Spleen (tissue), 11 donors: ENCODE data around the gene SNW1. TPM values are rescaled to one million over a fixed set of nuclear protein-coding genes. Genes with fewer than 3 reads are reported as not detected.

Experiments used
- DNase-seq: peaks from one replicate; pipeline ENCODE4 v3.0.0-alpha.2; 2020
- H3K27ac ChIP-seq, 8 donors: fragments of 200-600 bp; sonication (generic) in 7 of 8; 1 replicate in 4 of 8; 2 replicates in 4 of 8; pipeline versions ENCODE4 v1.5.0 to v1.8.0; 2016 to 2021; ENCODE audit warnings: inconsistent platforms in 4 of 8, mild to moderate bottlenecking in 4 of 8, moderate library complexity in 1 of 8
- H3K27me3 ChIP-seq, 7 donors: fragments of 200-600 bp; sonication (generic) in 6 of 7; replicated peaks in 1 of 7; 1 replicate in 4 of 7; 2 replicates in 3 of 7; pipeline versions ENCODE4 v1.5.0 to v1.8.0; 2016 to 2021; ENCODE audit warnings: inconsistent platforms in 3 of 7, mild to moderate bottlenecking in 1 of 7
- H3K36me3 ChIP-seq, 6 donors: fragments of 200-600 bp; sonication (generic) in 5 of 6; 1 replicate in 4 of 6; 2 replicates in 2 of 6; pipeline versions ENCODE4 v1.5.0 to v1.8.0; 2016 to 2021; ENCODE audit warnings: inconsistent platforms in 2 of 6
- H3K4me1 ChIP-seq, 6 donors: fragments of 200-600 bp; sonication (generic) in 5 of 6; 1 replicate in 3 of 6; 2 replicates in 3 of 6; pipeline versions ENCODE4 v1.5.0 to v1.8.0; 2016 to 2021; ENCODE audit warnings: inconsistent platforms in 3 of 6
- H3K4me3 ChIP-seq, 8 donors: fragments of 200-600 bp; sonication (generic) in 7 of 8; 1 replicate in 4 of 8; 2 replicates in 4 of 8; pipeline versions ENCODE4 v1.5.0 to v1.8.0; 2016 to 2021; ENCODE audit warnings: inconsistent platforms in 4 of 8, mild to moderate bottlenecking in 4 of 8, moderate library complexity in 2 of 8
- H3K9me3 ChIP-seq, 8 donors: fragments of 200-600 bp; sonication (generic) in 7 of 8; 1 replicate in 4 of 8; 2 replicates in 4 of 8; pipeline versions ENCODE4 v1.5.0 to v1.8.0; 2016 to 2021; ENCODE audit warnings: inconsistent platforms in 4 of 8
- POLR2A ChIP-seq, 3 donors: fragments of 450-650 bp; IDR thresholded peaks; one replicate each; pipeline ENCODE4 v1.5.1; 2017; ENCODE audit warnings: antibody characterized with exemption in 3 of 3, mild to moderate bottlenecking in 1 of 3
- POLR2AphosphoS5 ChIP-seq, 3 donors: sonication (generic); formaldehyde crosslinking; IDR thresholded peaks; one replicate each; pipeline ENCODE4 v1.5.1; 2017; ENCODE audit warnings: antibody characterized with exemption in 3 of 3
- WGBS, 5 donors: extraction: QIAGEN DNeasy Blood & Tissue Kit in 3 of 5; methylation state at CpG; one replicate each; pipeline versions ENCODE4 v1.1.5 to v1.1.7; 2013 to 2018; 5-methylcytosine and 5-hydroxymethylcytosine counted together
- intact Hi-C: fragments of 100-400 bp; cut with DNase I; formaldehyde crosslinking; loops from one replicate; pipeline ENCODE4 v1.15.0; 2023; ENCODE audit warnings: low total_unique reads
- polyA plus RNA-seq, 3 donors: library from polyadenylated mRNA; stranded (reverse); fragments of 200-250 nt; gene quantifications; one replicate each; pipeline ENCODE4 v1.2.1, GENCODE V29; 2013
- total RNA-seq, 7 donors: library from RNA; depleted of rRNA in 3 of 7; stranded (reverse); fragments of >200 nt in 3 of 7; fragmentation: NEBNext Ultra II Directional in 4 of 7; extraction: Animal tissue kit (Norgen Biotek cat#: 25700) in 4 of 7; gene quantifications; one replicate each; pipeline versions ENCODE4 v1.1.0 to v1.2.1, GENCODE V29; 2016 to 2021
- TF ChIP-seq, protein P1 (sequence below), 11 experiments: fragments of 200-600 bp in 7 of 11; fragments of 450-650 bp in 4 of 11; sonication (generic) in 4 of 11; IDR thresholded peaks in 8 of 11; conservative IDR thresholded peaks in 3 of 11; 1 replicate in 7 of 11; 2 replicates in 4 of 11; pipeline versions ENCODE4 v1.4.0 to v1.8.0; 2016 to 2021; ENCODE audit warnings: antibody characterized with exemption in 11 of 11, inconsistent platforms in 4 of 11, mild to moderate bottlenecking in 1 of 11
- donor health status: healthy with polysubstance abuse.
- donor health status: DM: no; HTN: no; CAD: no; lungs with moderate emphysema.
- donor health status: DM: no; HTN: no; CAD: no.
- donor health status: Bipolar disorder and iron deficiency.
- donor health status: healthy.
- donor health status: DM: no; HTN: no; CAD: no.
- donor health status: DM: yes; HTN: yes; CAD: no.

The SNW1 gene
- total and polyA plus RNA-seq, 10 donors: 35.2 to 77.3 (median 54.5) TPM

DNA sequence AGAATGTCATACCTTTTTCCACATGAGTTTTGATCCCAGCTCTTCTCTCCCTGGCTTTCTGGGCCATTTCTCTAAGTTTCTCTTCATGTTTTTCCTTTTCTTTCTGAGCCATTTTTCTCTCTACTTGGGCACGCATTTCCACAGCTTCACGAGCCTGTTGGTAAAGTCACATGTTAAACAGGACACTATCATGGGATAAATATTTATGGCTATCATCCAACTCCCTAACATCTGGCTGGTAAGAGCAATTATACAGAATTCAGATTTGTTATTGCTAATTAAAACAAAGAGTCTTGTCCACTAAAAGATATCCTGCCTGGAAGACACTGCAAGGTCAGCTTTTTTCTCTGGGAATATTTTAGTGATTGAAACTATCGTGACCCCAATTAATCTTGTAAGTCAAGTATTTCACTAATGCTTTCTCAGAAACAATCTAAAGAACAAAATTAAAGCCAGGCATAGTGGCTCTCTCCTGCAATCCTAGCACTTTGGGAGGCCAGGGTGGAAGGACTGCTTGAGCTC, 29.9 kb downstream of the SNW1 start:
- H3K9me3 ChIP-seq: no peaks in the 10 kb centered on the region
- no peak overlapping the region for H3K4me3 ChIP-seq
- TF ChIP-seq POLR2AphosphoS5 (IDR thresholded peaks at IDR 0.05) (no peak), POLR2A (IDR thresholded peaks at IDR 0.05) (no peak)
- TF ChIP-seq, protein P1, sequence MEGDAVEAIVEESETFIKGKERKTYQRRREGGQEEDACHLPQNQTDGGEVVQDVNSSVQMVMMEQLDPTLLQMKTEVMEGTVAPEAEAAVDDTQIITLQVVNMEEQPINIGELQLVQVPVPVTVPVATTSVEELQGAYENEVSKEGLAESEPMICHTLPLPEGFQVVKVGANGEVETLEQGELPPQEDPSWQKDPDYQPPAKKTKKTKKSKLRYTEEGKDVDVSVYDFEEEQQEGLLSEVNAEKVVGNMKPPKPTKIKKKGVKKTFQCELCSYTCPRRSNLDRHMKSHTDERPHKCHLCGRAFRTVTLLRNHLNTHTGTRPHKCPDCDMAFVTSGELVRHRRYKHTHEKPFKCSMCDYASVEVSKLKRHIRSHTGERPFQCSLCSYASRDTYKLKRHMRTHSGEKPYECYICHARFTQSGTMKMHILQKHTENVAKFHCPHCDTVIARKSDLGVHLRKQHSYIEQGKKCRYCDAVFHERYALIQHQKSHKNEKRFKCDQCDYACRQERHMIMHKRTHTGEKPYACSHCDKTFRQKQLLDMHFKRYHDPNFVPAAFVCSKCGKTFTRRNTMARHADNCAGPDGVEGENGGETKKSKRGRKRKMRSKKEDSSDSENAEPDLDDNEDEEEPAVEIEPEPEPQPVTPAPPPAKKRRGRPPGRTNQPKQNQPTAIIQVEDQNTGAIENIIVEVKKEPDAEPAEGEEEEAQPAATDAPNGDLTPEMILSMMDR (IDR thresholded peaks at IDR 0.05 in 8 of 11, conservative IDR thresholded peaks at IDR 0.05 in 3 of 11): no peak
- no peak overlapping the region for H3K27ac ChIP-seq
- no peaks in the 10 kb centered on the region for H3K27me3 ChIP-seq
- WGBS, 5 donors: 85 to 89% (median 86%) methylated on average over 3 of the region's 3 CpGs
- H3K4me1 ChIP-seq: peaks cover 0 to 6% (median 0%) of the 10 kb centered on the region in 6 donors
- no peak for DNase-seq
- peaks cover 9 to 100% (median 98%) of the 10 kb centered on the region in 6 donors for H3K36me3 ChIP-seq
- intact Hi-C loops: no loop called here

DNA sequence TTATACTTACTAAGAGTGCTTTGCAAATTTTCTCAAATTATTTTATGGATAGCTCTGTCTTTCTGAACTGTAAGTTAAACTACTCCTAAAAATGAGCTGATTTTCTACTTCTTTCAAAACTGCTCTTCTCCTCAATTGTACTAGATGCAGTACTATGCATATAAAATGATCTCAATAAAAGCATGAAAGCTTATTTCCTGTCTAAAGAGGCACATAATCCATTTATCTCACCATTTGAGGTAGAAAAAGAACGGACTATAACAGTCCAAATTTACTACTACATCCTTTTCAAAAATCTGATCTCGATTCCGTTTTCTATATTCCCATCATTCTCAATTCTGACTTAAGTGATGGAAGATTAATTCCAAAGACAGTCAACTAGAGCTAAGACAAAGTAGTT, 38.7 kb downstream of the SNW1 start:
- H3K4me1 ChIP-seq: no peaks in the 10 kb centered on the region
- no peak for DNase-seq
- H3K27me3 ChIP-seq: no peaks in the 10 kb centered on the region
- WGBS, 5 donors: 95 to 100% (median 97%) methylated on average over 3 of the region's 3 CpGs
- H3K4me3 ChIP-seq: no peak overlapping the region
- intact Hi-C loops: no loop called here
- no peak for TF ChIP-seq POLR2AphosphoS5 (IDR thresholded peaks at IDR 0.05)
- TF ChIP-seq, protein P1 (IDR thresholded peaks at IDR 0.05 in 8 of 11, conservative IDR thresholded peaks at IDR 0.05 in 3 of 11): no peak
- TF ChIP-seq POLR2A (IDR thresholded peaks at IDR 0.05): no peak
- H3K36me3 ChIP-seq: peaks cover 11 to 100% (median 98%) of the 10 kb centered on the region in 6 donors
- no peak overlapping the region for H3K27ac ChIP-seq
- H3K9me3 ChIP-seq: no peaks in the 10 kb centered on the region

DNA sequence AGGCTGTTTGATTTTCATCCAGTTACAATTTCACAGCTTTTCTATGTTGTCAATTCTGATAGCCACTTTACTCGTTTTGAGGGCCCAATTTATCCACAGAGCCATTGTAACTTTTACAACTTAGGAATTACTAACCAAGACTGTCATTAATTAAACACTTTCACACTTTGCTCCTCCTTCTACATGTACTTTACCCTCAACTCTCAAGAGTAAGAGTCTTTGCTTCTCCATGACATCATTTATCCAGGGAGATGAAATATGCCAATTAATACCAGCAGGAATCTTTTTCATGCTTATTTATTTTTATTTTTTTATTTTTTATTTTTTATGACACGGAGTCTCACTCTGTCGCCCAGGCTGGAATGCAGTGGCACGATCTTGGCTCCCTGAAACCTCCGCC, 39.5 kb downstream of the SNW1 start:
- no peaks in the 10 kb centered on the region for H3K4me1 ChIP-seq
- H3K4me3 ChIP-seq: no peak overlapping the region
- H3K27ac ChIP-seq: no peak overlapping the region
- 93 to 98% (median 94%) methylated on average over 5 of the region's 5 CpGs for WGBS, 5 donors
- intact Hi-C loops: no loop called here
- DNase-seq: no peak
- peaks cover 8 to 100% (median 98%) of the 10 kb centered on the region in 6 donors for H3K36me3 ChIP-seq
- no peaks in the 10 kb centered on the region for H3K27me3 ChIP-seq
- TF ChIP-seq, protein P1 (IDR thresholded peaks at IDR 0.05 in 8 of 11, conservative IDR thresholded peaks at IDR 0.05 in 3 of 11): no peak
- TF ChIP-seq POLR2A (IDR thresholded peaks at IDR 0.05): no peak
- no peak for TF ChIP-seq POLR2AphosphoS5 (IDR thresholded peaks at IDR 0.05)
- no peaks in the 10 kb centered on the region for H3K9me3 ChIP-seq

DNA sequence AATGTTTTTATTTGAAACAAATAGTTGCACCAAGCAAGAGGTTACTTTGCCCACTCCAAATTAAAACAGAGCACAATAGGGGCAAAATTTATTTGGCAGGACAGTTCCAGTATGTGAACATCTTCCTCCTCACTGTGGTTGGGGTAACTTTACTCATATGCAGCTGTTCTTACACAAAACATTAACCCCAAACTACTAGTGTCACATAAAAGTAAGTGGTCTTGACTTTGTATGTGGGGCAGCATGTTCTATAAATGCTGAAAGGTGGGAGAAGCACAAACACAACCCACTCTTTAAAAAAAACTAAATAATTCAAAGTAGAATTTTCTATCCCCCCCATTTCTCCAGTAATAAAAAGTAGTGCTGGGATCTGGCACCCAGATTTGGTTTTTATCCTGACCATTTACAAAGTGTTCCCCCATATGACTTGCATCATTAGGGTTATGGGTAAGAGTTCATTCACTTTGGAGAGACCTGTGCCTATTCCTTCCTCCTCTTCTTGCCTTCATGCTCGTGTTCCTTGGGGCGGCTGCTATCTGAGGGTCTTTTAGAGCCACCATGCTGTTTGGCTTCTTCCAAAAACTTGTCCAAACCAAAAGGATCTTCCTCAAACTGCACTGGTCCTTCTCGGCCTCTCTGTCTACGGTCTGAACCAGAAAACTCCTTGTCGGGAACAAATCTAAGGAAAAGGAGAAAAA, 43.2 kb downstream of the SNW1 start:
- intact Hi-C loops: loop anchor here (10.0 kb wide), 2 partner anchors 63 to 263 kb away; partner anchors contain the start of genes AHSA1 and VIPAS39
- Histone ChIP-seq H3K9me3 (no peaks in the 10 kb centered on the region), H3K27me3 (no peaks in the 10 kb centered on the region), H3K27ac (no peak overlapping the region), H3K4me1 (peaks cover 0 to 20% (median 4%) of the 10 kb centered on the region in 6 donors), H3K4me3 (no peak overlapping the region), H3K36me3 (peaks cover 6 to 100% (median 91%) of the 10 kb centered on the region in 6 donors)
- TF ChIP-seq, protein P1 (IDR thresholded peaks at IDR 0.05 in 8 of 11, conservative IDR thresholded peaks at IDR 0.05 in 3 of 11): no peak
- 88 to 93% (median 91%) methylated on average over 5 of the region's 5 CpGs for WGBS, 5 donors
- DNase-seq: no peak
